HepG2 (cell line): ENCODE measurements around the gene NOXO1. TPM values are rescaled to one million over a fixed set of nuclear protein-coding genes. Genes with fewer than 3 reads are reported as not detected.
A peak's percentile ranks its signal among the peaks of the same experiment; 100 is the strongest.

Experiments
- CEBPB ChIP-seq: IDR thresholded peaks from 2 replicates; pipeline ENCODE4 v1.6.1; 2011; ENCODE audit warnings: low read depth, low read length, improper control_type of control experiment, borderline replicate concordance
- EED ChIP-seq: sonication (generic); formaldehyde crosslinking; IDR thresholded peaks from 2 replicates; pipeline ENCODE4 v1.5.0; 2020; ENCODE audit warnings: mild to moderate bottlenecking, missing genetic modification reagents
- ELF1 ChIP-seq: sonication (generic); formaldehyde crosslinking; IDR thresholded peaks from 2 replicates; pipeline ENCODE4 v1.4.0; 2020; ENCODE audit warnings: missing genetic modification reagents
- FOXA1 ChIP-seq, 2 experiments: fragments of 450-650 bp in 1 of 2; sonication (generic) in 1 of 2; formaldehyde crosslinking in 1 of 2; IDR thresholded peaks; 2 replicates each; pipeline versions ENCODE4 v1.4.0 to v1.6.1; 2016 to 2020; ENCODE audit warnings: missing genetic modification reagents in 1 of 2
- FOXM1 ChIP-seq: sonication (generic); formaldehyde crosslinking; IDR thresholded peaks from 2 replicates; pipeline ENCODE4 v1.5.0; 2020; ENCODE audit warnings: missing genetic modification reagents
- GRHL1 ChIP-seq: sonication (generic); formaldehyde crosslinking; conservative IDR thresholded peaks from 2 replicates; pipeline ENCODE4 v1.8.0; 2022; ENCODE audit warnings: missing genetic modification reagents
- HNRNPH1 ChIP-seq: fragments of 200-400 bp; formaldehyde crosslinking; optimal IDR thresholded peaks from 2 replicates; pipeline ENCODE3; 2017; ENCODE audit warnings: mild to moderate bottlenecking, low read depth, low read length
- HOXA3 ChIP-seq: sonication (generic); formaldehyde crosslinking; IDR thresholded peaks from 2 replicates; pipeline ENCODE4 v1.5.0; 2020; ENCODE audit warnings: missing genetic modification reagents
- NPAS2 ChIP-seq: sonication (generic); formaldehyde crosslinking; IDR thresholded peaks from 2 replicates; pipeline ENCODE4 v1.8.0; 2022; ENCODE audit warnings: mild to moderate bottlenecking, missing genetic modification reagents, borderline replicate concordance
- NR2F6 ChIP-seq, 2 experiments: IDR thresholded peaks; 2 replicates each; pipeline ENCODE4 v1.6.1; 2016; ENCODE audit warnings: antibody characterized with exemption in 1 of 2, mild to moderate bottlenecking in 1 of 2
- POGK ChIP-seq: sonication (generic); formaldehyde crosslinking; conservative IDR thresholded peaks from 2 replicates; pipeline ENCODE4 v1.8.0; 2022; ENCODE audit warnings: mild to moderate bottlenecking, moderate library complexity, missing genetic modification reagents
- RXRB ChIP-seq: IDR thresholded peaks from 2 replicates; pipeline ENCODE4 v1.6.1; 2016; ENCODE audit warnings: borderline replicate concordance, missing genetic modification reagents, missing compliant biosample characterization
- SP4 ChIP-seq: sonication (generic); formaldehyde crosslinking; IDR thresholded peaks from 2 replicates; pipeline ENCODE4 v1.8.1; 2023; ENCODE audit warnings: mild to moderate bottlenecking, missing genetic modification reagents
- THAP11 ChIP-seq: IDR thresholded peaks from 2 replicates; pipeline ENCODE4 v1.6.1; 2016; ENCODE audit warnings: missing biosample characterization, missing genetic modification reagents
- TMF1 ChIP-seq: sonication (generic); formaldehyde crosslinking; IDR thresholded peaks from 2 replicates; pipeline ENCODE4 v1.8.1; 2022; ENCODE audit warnings: low read depth, missing genetic modification reagents
- ZFP82 ChIP-seq: sonication (generic); formaldehyde crosslinking; IDR thresholded peaks from 2 replicates; pipeline ENCODE4 v1.5.1; 2020; ENCODE audit warnings: mild to moderate bottlenecking, missing genetic modification reagents, borderline replicate concordance
- ZNF121 ChIP-seq: sonication (generic); formaldehyde crosslinking; IDR thresholded peaks from 2 replicates; pipeline ENCODE4 v1.5.0; 2020; ENCODE audit warnings: mild to moderate bottlenecking, missing genetic modification reagents
- ZNF136 ChIP-seq: sonication (generic); formaldehyde crosslinking; IDR thresholded peaks from 2 replicates; pipeline ENCODE4 v1.8.1; 2022; ENCODE audit warnings: low read depth, mild to moderate bottlenecking, moderate library complexity, missing genetic modification reagents
- ZNF274 ChIP-seq: sonication (generic); formaldehyde crosslinking; IDR thresholded peaks from 2 replicates; pipeline ENCODE4 v1.5.1; 2020; ENCODE audit warnings: mild to moderate bottlenecking, missing genetic modification reagents
- ZNF530 ChIP-seq: sonication (generic); formaldehyde crosslinking; IDR thresholded peaks from 2 replicates; pipeline ENCODE4 v1.5.0; 2020; ENCODE audit warnings: low read depth, mild to moderate bottlenecking, missing genetic modification reagents
- ZNF816 ChIP-seq: sonication (generic); formaldehyde crosslinking; IDR thresholded peaks from 2 replicates; pipeline ENCODE4 v1.8.0; 2022; ENCODE audit warnings: missing genetic modification reagents, mild to moderate bottlenecking, borderline replicate concordance
- polyA plus RNA-seq, 8 experiments: library from polyadenylated mRNA; depleted of rRNA in 3 of 8; stranded (reverse) in 7 of 8; unstranded in 1 of 8; fragments of >200 nt; fragmentation: Illumina TruSeq in 4 of 8; extraction: Trizol in 4 of 8; gene quantifications; 2 replicates each; pipeline versions ENCODE4 v1.2.1 to v1.2.3, GENCODE V29; 2011 to 2016; ENCODE audit warnings: low read depth in 4 of 8, missing spikeins in 1 of 8, mixed read lengths in 1 of 8; ENCODE audit not compliant: insufficient read depth in 1 of 8
- total RNA-seq, 5 experiments: library from RNA; depleted of rRNA; stranded (reverse); fragments of >200 nt; fragmentation: Illumina TruSeq; extraction: Trizol; gene quantifications; 2 replicates each; pipeline ENCODE4 v1.2.3, GENCODE V29; 2016; ENCODE audit warnings: low read depth in 1 of 5
- TF ChIP-seq, protein P1 (sequence below): sonication (generic); formaldehyde crosslinking; IDR thresholded peaks from 2 replicates; pipeline ENCODE4 v1.4.0; 2020; ENCODE audit warnings: missing genetic modification reagents
- TF ChIP-seq, protein P2 (sequence below): sonication (generic); formaldehyde crosslinking; IDR thresholded peaks from 2 replicates; pipeline ENCODE4 v1.4.0; 2020; ENCODE audit warnings: low read depth, missing genetic modification reagents

NOXO1 gene
- total and polyA plus RNA-seq, 2 of the 13 experiments (the other 11 are each of a cell fraction or from before 2014, with no cell fraction given), result 0.69 to 1.4 TPM

GRCh38 chr16:1993731-1994131 is 12.5 kb upstream of the NOXO1 start (continued):
- TF ChIP-seq ZNF136 (CRISPR knock-in tag) (no peak), FOXA1 (IDR thresholded peaks at IDR 0.05) (peak; percentile 45; the same call in 1 of the 2 replicates), FOXA1 (CRISPR knock-in tag; IDR thresholded peaks at IDR 0.05) (peak; percentile 94), ZNF274 (no peak), EED (CRISPR knock-in tag) (no peak), RXRB (CRISPR knock-in tag) (no peak), ZNF530 (CRISPR knock-in tag) (no peak), NR2F6 (IDR thresholded peaks at IDR 0.05) (no peak), NR2F6 (CRISPR knock-in tag; IDR thresholded peaks at IDR 0.05) (no peak), THAP11 (no peak), ELF1 (CRISPR knock-in tag) (no peak), GRHL1 (CRISPR knock-in tag) (no peak), ZNF816 (CRISPR knock-in tag) (no peak), FOXM1 (CRISPR knock-in tag) (no peak), NPAS2 (no peak), HNRNPH1 (no peak), TMF1 (no peak), SP4 (no peak), CEBPB (peak; percentile 93), POGK (CRISPR knock-in tag) (0 out of 2 replicates have a peak, but pooled peaks have one; percentile 32), ZFP82 (CRISPR knock-in tag) (no peak), ZNF121 (CRISPR knock-in tag) (peak; percentile 57; the same call in 1 of the 2 replicates), HOXA3 (CRISPR knock-in tag) (no peak; the same call in 1 of the 2 replicates)
- TF ChIP-seq, protein P1, sequence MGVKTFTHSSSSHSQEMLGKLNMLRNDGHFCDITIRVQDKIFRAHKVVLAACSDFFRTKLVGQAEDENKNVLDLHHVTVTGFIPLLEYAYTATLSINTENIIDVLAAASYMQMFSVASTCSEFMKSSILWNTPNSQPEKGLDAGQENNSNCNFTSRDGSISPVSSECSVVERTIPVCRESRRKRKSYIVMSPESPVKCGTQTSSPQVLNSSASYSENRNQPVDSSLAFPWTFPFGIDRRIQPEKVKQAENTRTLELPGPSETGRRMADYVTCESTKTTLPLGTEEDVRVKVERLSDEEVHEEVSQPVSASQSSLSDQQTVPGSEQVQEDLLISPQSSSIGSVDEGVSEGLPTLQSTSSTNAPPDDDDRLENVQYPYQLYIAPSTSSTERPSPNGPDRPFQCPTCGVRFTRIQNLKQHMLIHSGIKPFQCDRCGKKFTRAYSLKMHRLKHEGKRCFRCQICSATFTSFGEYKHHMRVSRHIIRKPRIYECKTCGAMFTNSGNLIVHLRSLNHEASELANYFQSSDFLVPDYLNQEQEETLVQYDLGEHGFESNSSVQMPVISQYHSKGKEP (CRISPR knock-in tag), result no peak
- TF ChIP-seq, protein P2, sequence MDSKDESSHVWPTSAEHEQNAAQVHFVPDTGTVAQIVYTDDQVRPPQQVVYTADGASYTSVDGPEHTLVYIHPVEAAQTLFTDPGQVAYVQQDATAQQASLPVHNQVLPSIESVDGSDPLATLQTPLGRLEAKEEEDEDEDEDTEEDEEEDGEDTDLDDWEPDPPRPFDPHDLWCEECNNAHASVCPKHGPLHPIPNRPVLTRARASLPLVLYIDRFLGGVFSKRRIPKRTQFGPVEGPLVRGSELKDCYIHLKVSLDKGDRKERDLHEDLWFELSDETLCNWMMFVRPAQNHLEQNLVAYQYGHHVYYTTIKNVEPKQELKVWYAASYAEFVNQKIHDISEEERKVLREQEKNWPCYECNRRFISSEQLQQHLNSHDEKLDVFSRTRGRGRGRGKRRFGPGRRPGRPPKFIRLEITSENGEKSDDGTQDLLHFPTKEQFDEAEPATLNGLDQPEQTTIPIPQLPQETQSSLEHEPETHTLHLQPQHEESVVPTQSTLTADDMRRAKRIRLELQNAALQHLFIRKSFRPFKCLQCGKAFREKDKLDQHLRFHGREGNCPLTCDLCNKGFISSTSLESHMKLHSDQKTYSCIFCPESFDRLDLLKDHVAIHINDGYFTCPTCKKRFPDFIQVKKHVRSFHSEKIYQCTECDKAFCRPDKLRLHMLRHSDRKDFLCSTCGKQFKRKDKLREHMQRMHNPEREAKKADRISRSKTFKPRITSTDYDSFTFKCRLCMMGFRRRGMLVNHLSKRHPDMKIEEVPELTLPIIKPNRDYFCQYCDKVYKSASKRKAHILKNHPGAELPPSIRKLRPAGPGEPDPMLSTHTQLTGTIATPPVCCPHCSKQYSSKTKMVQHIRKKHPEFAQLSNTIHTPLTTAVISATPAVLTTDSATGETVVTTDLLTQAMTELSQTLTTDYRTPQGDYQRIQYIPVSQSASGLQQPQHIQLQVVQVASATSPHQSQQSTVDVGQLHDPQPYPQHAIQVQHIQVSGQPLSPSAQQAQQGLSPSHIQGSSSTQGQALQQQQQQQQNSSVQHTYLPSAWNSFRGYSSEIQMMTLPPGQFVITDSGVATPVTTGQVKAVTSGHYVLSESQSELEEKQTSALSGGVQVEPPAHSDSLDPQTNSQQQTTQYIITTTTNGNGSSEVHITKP (CRISPR knock-in tag), result no peak
